Neuronal stem cell (in vitro differentiated cells): ENCODE results near the gene DOCK8.
"Not testable (repeated sequence)": the region's sequence is repeated elsewhere in the genome, so short reads cannot be mapped to it uniquely, and the experiment has no call there.

Experiments used
- DNase-seq: peaks from one replicate; pipeline ENCODE4 v3.0.0-alpha.2; 2013; ENCODE audit warnings: low spot score
- H2AFZ ChIP-seq: one replicate; pipeline ENCODE4 v1.6.1; 2013; ENCODE audit warnings: mild to moderate bottlenecking, low read length, inconsistent platforms
- H2AK5ac ChIP-seq: 2 replicates; pipeline ENCODE4 v1.6.1; 2013; ENCODE audit warnings: low read depth, mild to moderate bottlenecking, inconsistent platforms, low read length, moderate library complexity, mixed read lengths
- H2BK120ac ChIP-seq: 2 replicates; pipeline ENCODE4 v1.6.1; 2013; ENCODE audit warnings: low read depth, mild to moderate bottlenecking, inconsistent platforms, low read length, moderate library complexity, mixed read lengths
- H2BK12ac ChIP-seq: one replicate; pipeline ENCODE4 v1.6.1; 2013; ENCODE audit warnings: low read length, inconsistent platforms
- H2BK15ac ChIP-seq: 2 replicates; pipeline ENCODE4 v1.6.1; 2013; ENCODE audit warnings: mild to moderate bottlenecking, low read length, inconsistent platforms, mixed read lengths
- H2BK5ac ChIP-seq: one replicate; pipeline ENCODE4 v1.6.1; 2013; ENCODE audit warnings: inconsistent platforms, mild to moderate bottlenecking, low read length, moderate library complexity
- H3K14ac ChIP-seq: one replicate; pipeline ENCODE4 v1.6.1; 2013; ENCODE audit warnings: low read length, inconsistent platforms
- H3K18ac ChIP-seq: 2 replicates; pipeline ENCODE4 v1.6.1; 2013; ENCODE audit warnings: low read length, inconsistent platforms
- H3K23ac ChIP-seq: 2 replicates; pipeline ENCODE4 v1.6.1; 2013; ENCODE audit warnings: low read depth, mild to moderate bottlenecking, mixed read lengths, low read length, inconsistent platforms; ENCODE audit not compliant: poor library complexity
- H3K27ac ChIP-seq: replicated peaks from 3 replicates; pipeline ENCODE4 v1.5.1; 2013; ENCODE audit warnings: low read length, inconsistent platforms
- H3K27me3 ChIP-seq, 3 experiments: 2 replicates each; pipeline ENCODE4 v1.6.1; 2013; ENCODE audit warnings: low read length in 3 of 3, mild to moderate bottlenecking in 2 of 3, inconsistent platforms in 1 of 3, low read depth in 1 of 3, mixed read lengths in 1 of 3, moderate library complexity in 1 of 3; ENCODE audit not compliant: control insufficient read depth in 3 of 3, insufficient read depth in 3 of 3
- H3K36me3 ChIP-seq, 2 donors: replicated peaks in 1 of 2; 2 replicates each; pipeline ENCODE4 v1.6.1; 2013; ENCODE audit warnings: low read length in 2 of 2; ENCODE audit not compliant: control insufficient read depth in 2 of 2, insufficient read depth in 2 of 2
- H3K4ac ChIP-seq: 2 replicates; pipeline ENCODE4 v1.6.1; 2013; ENCODE audit warnings: inconsistent platforms, mild to moderate bottlenecking, low read length, moderate library complexity
- H3K4me1 ChIP-seq, 2 donors: 1 replicate in 1 of 2; 2 replicates in 1 of 2; pipeline ENCODE4 v1.6.1; 2013; ENCODE audit warnings: low read length in 2 of 2, low read depth in 1 of 2; ENCODE audit not compliant: control insufficient read depth in 2 of 2, insufficient read depth in 1 of 2
- H3K4me2 ChIP-seq: one replicate; pipeline ENCODE4 v1.6.1; 2013; ENCODE audit warnings: mild to moderate bottlenecking, low read length, inconsistent platforms; ENCODE audit not compliant: insufficient read depth, poor library complexity, severe bottlenecking
- H3K4me3 ChIP-seq, 2 donors: 2 replicates each; pipeline ENCODE4 v1.5.1; 2013; ENCODE audit warnings: low read length in 2 of 2, mild to moderate bottlenecking in 2 of 2, inconsistent platforms in 1 of 2, moderate library complexity in 1 of 2
- H3K79me1 ChIP-seq: one replicate; pipeline ENCODE4 v1.6.1; 2013; ENCODE audit warnings: low read depth, mild to moderate bottlenecking, inconsistent platforms, low read length, moderate library complexity
- H3K9ac ChIP-seq: one replicate; pipeline ENCODE4 v1.6.1; 2013; ENCODE audit warnings: mild to moderate bottlenecking, low read depth, low read length, inconsistent platforms; ENCODE audit not compliant: poor library complexity
- H3K9me3 ChIP-seq, 2 donors: replicated peaks in 1 of 2; 2 replicates each; pipeline versions ENCODE3 to v1.6.1; 2013; ENCODE audit warnings: low read length in 2 of 2, mild to moderate bottlenecking in 2 of 2, inconsistent platforms in 1 of 2, low read depth in 1 of 2, mixed read lengths in 1 of 2, moderate library complexity in 1 of 2; ENCODE audit not compliant: control insufficient read depth in 2 of 2, insufficient read depth in 1 of 2
- H4K8ac ChIP-seq: one replicate; pipeline ENCODE4 v1.6.1; 2013; ENCODE audit warnings: low read depth, mild to moderate bottlenecking, inconsistent platforms, low read length, moderate library complexity
- H4K91ac ChIP-seq: one replicate; pipeline ENCODE4 v1.6.1; 2013; ENCODE audit warnings: low read length, low read depth, mild to moderate bottlenecking, inconsistent platforms; ENCODE audit not compliant: poor library complexity
- WGBS, 2 donors: extraction: QIAGEN DNeasy Blood & Tissue Kit; methylation state at CpG; one replicate each; pipeline ENCODE4 v1.1.7; 2013; ENCODE audit warnings: missing lambda C conversion rate in 2 of 2, mixed read lengths in 1 of 2; ENCODE audit not compliant: insufficient read length in 2 of 2, insufficient replicate concordance in 1 of 2; ENCODE audit errors: extremely low coverage in 2 of 2; 5-methylcytosine and 5-hydroxymethylcytosine counted together

Gene DOCK8

DNA sequence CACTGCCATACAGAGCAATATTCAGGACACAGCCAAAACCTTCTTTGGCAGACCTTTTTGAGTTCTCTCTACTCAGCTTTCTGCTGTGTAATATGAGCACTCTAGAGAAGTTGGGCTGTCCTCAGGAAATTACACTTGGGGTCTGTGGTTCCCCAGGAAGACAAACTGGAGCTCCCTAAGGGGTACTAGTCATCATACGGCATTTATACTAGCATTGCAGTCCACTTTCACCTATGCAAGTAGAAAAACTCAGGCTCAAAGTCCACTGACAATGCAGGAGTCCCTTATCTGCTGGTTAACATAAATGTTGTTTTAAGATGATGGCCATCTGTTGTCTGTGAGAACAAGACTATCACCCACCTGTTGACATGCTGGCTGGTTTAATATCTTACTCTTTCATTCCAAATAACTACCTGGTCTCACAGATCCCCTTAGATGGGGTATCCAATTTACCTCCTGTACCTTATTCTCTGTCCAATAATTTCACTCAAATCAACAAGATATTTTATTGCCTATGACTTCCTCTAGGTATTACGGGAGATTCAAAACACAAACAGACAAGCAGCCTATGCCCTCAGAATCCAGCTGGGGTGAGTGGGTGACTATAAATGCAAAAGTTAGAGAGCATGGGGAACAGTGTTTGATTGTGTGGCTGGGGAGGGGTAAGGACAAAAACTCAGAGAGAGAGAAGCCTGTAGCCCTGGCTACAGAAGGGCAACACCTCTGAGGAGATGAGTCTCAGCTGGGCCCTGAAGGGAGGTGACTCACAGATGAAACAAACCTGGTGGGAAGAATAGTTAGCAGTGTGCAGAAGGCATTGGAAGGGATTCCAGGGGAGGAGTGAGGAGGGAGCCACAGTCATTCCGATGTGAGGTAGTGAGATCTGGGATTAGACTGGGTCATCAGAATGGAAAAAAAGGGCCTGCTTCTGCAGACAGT is 10.2 kb downstream of the DOCK8 start:
- no peaks in the 10 kb centered on the region for H3K9me3 ChIP-seq
- H3K27ac ChIP-seq = no peak overlapping the region
- no peaks in the 10 kb centered on the region for H3K36me3 ChIP-seq
- H2AK5ac ChIP-seq = no peak overlapping the region
- no peak overlapping the region for H3K14ac ChIP-seq
- no peak overlapping the region for H3K4me3 ChIP-seq
- peaks cover 0 to 1% of the 10 kb centered on the region in 2 donors for H3K4me1 ChIP-seq
- H2BK5ac ChIP-seq = no peak overlapping the region
- H2BK12ac ChIP-seq = no peak overlapping the region
- no peak overlapping the region for H3K4me2 ChIP-seq
- WGBS, 2 donors = no CpG with 5 or more reads among the region's 3 CpGs
- H3K23ac ChIP-seq = no peak overlapping the region
- H4K8ac ChIP-seq = no peak overlapping the region
- H2AFZ ChIP-seq = no peak overlapping the region
- H2BK15ac ChIP-seq = no peak overlapping the region
- no peak overlapping the region for H2BK120ac ChIP-seq
- H3K4ac ChIP-seq = no peak overlapping the region
- H4K91ac ChIP-seq = no peak overlapping the region
- peaks cover 0 to 9% (median 0%) of the 10 kb centered on the region in 3 experiments for H3K27me3 ChIP-seq
- no peak overlapping the region for H3K9ac ChIP-seq
- no peak for DNase-seq
- no peaks in the 10 kb centered on the region for H3K79me1 ChIP-seq
- no peak overlapping the region for H3K18ac ChIP-seq

DNA sequence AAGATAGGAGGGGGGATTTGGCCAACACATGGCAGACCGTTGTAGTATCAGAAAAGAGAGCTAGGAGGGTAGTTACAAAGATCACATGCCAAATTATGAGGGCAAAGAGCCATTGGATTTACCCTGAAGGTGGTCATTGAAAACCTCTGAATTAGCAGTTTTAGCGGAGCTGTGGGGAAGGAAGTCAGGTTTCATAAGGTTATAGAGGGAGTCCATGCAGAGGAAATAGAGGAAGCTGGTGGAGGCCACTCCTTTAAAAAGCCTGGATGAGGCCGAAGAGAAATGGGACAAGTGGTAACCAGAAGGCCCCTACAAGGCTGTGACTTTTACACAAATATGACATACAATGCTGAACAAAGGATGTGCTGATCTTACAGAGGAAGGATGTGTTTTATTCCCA is 13.2 kb downstream of the DOCK8 start:
- H3K4ac ChIP-seq = no peak overlapping the region
- no peak overlapping the region for H3K4me3 ChIP-seq

GRCh38 chr9:228929-229695 is 14.4 kb downstream of the DOCK8 start:
- Histone ChIP-seq H2BK12ac (no peak overlapping the region), H4K91ac (no peak overlapping the region), H4K8ac (no peak overlapping the region), H3K14ac (no peak overlapping the region), H3K4me1 (peaks cover 0 to 1% of the 10 kb centered on the region in 2 donors), H3K27me3 (peaks cover 0 to 5% (median 0%) of the 10 kb centered on the region in 3 experiments), H3K9me3 (no peaks in the 10 kb centered on the region), H3K79me1 (no peaks in the 10 kb centered on the region), H3K4ac (no peak overlapping the region), H3K9ac (no peak overlapping the region), H3K18ac (no peak overlapping the region), H2AFZ (no peak overlapping the region), H2BK15ac (no peak overlapping the region), H3K36me3 (no peaks in the 10 kb centered on the region), H3K23ac (no peak overlapping the region), H2BK5ac (no peak overlapping the region), H2BK120ac (no peak overlapping the region), H3K4me3 (no peak overlapping the region), H3K27ac (no peak overlapping the region), H2AK5ac (no peak overlapping the region), H3K4me2 (no peak overlapping the region)
- no peak for DNase-seq
- no CpG with 5 or more reads among the region's 5 CpGs for WGBS, 2 donors

More for the DNA sequence above, 13.2 kb downstream of the DOCK8 start:
- Histone ChIP-seq H3K27me3 (peaks cover 0 to 9% (median 0%) of the 10 kb centered on the region in 3 experiments), H2BK120ac (no peak overlapping the region), H2BK15ac (no peak overlapping the region), H2AK5ac (no peak overlapping the region), H3K27ac (no peak overlapping the region), H3K4me1 (peaks cover 0 to 1% of the 10 kb centered on the region in 2 donors), H2BK5ac (no peak overlapping the region), H3K14ac (no peak overlapping the region), H3K23ac (no peak overlapping the region), H2AFZ (no peak overlapping the region), H4K91ac (no peak overlapping the region), H3K79me1 (no peaks in the 10 kb centered on the region), H3K4me2 (no peak overlapping the region), H3K9me3 (no peaks in the 10 kb centered on the region), H3K18ac (no peak overlapping the region), H3K9ac (no peak overlapping the region), H2BK12ac (no peak overlapping the region), H3K36me3 (no peaks in the 10 kb centered on the region), H4K8ac (no peak overlapping the region)
- WGBS, 2 donors = no CpG with 5 or more reads among the region's 3 CpGs
- no peak for DNase-seq

DNA sequence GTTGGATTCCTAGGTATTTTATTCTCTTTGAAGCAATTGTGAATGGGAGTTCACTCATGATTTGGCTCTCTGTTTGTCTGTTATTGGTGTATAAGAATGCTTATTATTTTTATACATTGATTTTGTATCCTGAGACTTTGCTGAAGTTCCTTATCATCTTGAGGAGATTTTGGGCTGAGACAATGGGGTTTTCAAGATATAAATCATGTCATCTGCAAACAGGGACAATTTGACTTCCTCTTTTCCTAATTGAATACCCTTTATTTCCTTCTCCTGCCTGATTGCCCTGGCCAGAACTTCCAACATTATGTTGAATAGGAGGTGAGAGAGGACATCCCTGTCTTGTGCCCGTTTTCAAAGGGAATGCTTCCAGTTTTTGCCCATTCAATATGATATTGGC is 17.0 kb downstream of the DOCK8 start:
- not testable (repeated sequence) for H3K9ac ChIP-seq, H3K14ac ChIP-seq, H2BK120ac ChIP-seq, H2AFZ ChIP-seq, H4K8ac ChIP-seq, H3K27ac ChIP-seq, H3K36me3 ChIP-seq, H2BK5ac ChIP-seq, H3K4me3 ChIP-seq, H4K91ac ChIP-seq, H3K23ac ChIP-seq, H3K4me1 ChIP-seq, H3K79me1 ChIP-seq, H2BK15ac ChIP-seq, H3K9me3 ChIP-seq, H3K4me2 ChIP-seq, H3K18ac ChIP-seq, DNase-seq, H2BK12ac ChIP-seq, H3K27me3 ChIP-seq, H3K4ac ChIP-seq, H2AK5ac ChIP-seq
- no CpG with 5 or more reads among the region's 1 CpG for WGBS, 2 donors
